Fibroblast of skin of right quadriceps (primary cell): ENCODE measurements around the gene AP3S1.
"Not testable (repeated sequence)": the region's sequence is repeated elsewhere in the genome, so short reads cannot be mapped to it uniquely, and the experiment has no call there.

Experiments
- DNase-seq: peaks from one replicate; pipeline ENCODE4 v3.0.0-alpha.2; 2013

The AP3S1 gene

GRCh38 chr5:115841382-115842088 lies at the start of gene AP3S1, which contains the start of gene ATG12:
TSS of gene AP3S1 (plus strand) at chr5:115841935. CDS start at chr5:115842038, 103 bp downstream.
TSS of gene ATG12 (minus strand) at chr5:115841565. CDS start at chr5:115841552, 13 bp downstream.
- DNase-seq: peak; percentile 92

- DNase-seq: no peak
Measured at GRCh38 chr5:115795700-115796099, 46.0 kb upstream of the AP3S1 start.

- DNase-seq: no peak
Measured at GRCh38 chr5:115796656-115797055, 45.1 kb upstream of the AP3S1 start.

GRCh38 chr5:115798252-115798651 lies 43.5 kb upstream of the AP3S1 start:
- no peak for DNase-seq

GRCh38 chr5:115800108-115800507 lies 41.6 kb upstream of the AP3S1 start:
- DNase-seq: no peak

- no peak for DNase-seq
Measured at GRCh38 chr5:115801152-115801551, 40.6 kb upstream of the AP3S1 start.

GRCh38 chr5:115801984-115802383 lies 39.8 kb upstream of the AP3S1 start:
- no peak for DNase-seq

- DNase-seq: no peak
Measured at GRCh38 chr5:115806986-115807653, 34.6 kb upstream of the AP3S1 start.

- no peak for DNase-seq
Measured at GRCh38 chr5:115807654-115808052, 34.1 kb upstream of the AP3S1 start.

- DNase-seq: not testable (repeated sequence)
Measured at GRCh38 chr5:115808066-115808465, 33.7 kb upstream of the AP3S1 start.

- no peak for DNase-seq
Measured at GRCh38 chr5:115809946-115810345, 31.8 kb upstream of the AP3S1 start.

GRCh38 chr5:115810761-115811160 lies 31.0 kb upstream of the AP3S1 start:
- peak; percentile 81 for DNase-seq

GRCh38 chr5:115811406-115811805 lies 30.3 kb upstream of the AP3S1 start:
- no peak for DNase-seq

GRCh38 chr5:115812372-115812771 lies 29.4 kb upstream of the AP3S1 start:
- no peak for DNase-seq

- no peak for DNase-seq
Measured at GRCh38 chr5:115813719-115814118, 28.0 kb upstream of the AP3S1 start.

GRCh38 chr5:115815006-115815692 lies 26.6 kb upstream of the AP3S1 start:
- DNase-seq: no peak

- DNase-seq: no peak
Measured at GRCh38 chr5:115815693-115816225, 26.0 kb upstream of the AP3S1 start.

GRCh38 chr5:115816226-115817081 lies 25.3 kb upstream of the AP3S1 start, which contains the start of gene CDO1:
TSS of gene CDO1 (minus strand) at chr5:115816659. CDS start at chr5:115816397, 262 bp downstream.
- peak; percentile 74 for DNase-seq

- DNase-seq: no peak
Measured at GRCh38 chr5:115817386-115817785, 24.3 kb upstream of the AP3S1 start.

- DNase-seq: no peak
Measured at GRCh38 chr5:115818821-115819220, 22.9 kb upstream of the AP3S1 start.

- no peak for DNase-seq
Measured at GRCh38 chr5:115820846-115821245, 20.9 kb upstream of the AP3S1 start.

GRCh38 chr5:115824983-115825382 lies 16.8 kb upstream of the AP3S1 start:
- DNase-seq: not testable (repeated sequence)
